Measurements from ENCODE around the gene RETREG1.

Gene RETREG1

GRCh38 chr5:16603295-16603694 is 13.5 kb downstream of the RETREG1 start:
- Histone ChIP-seq H3K9me3 (ENCODE audit: control insufficient read depth, insufficient read depth, low read depth, low read length) (no peaks in the 10 kb centered on the region), H3K4me3 (ENCODE audit: low read depth, low read length) (no peak overlapping the region), H3K4me1 (ENCODE audit: control insufficient read depth, insufficient read depth, low read length) (peaks cover 7% of the 10 kb centered on the region), H3K36me3 (ENCODE audit: control insufficient read depth in 2 of 2, insufficient read depth in 1 of 2, low read length in 2 of 2) (peaks cover 2 to 4% of the 10 kb centered on the region in 2 experiments; a peak in 2 of 3 replicates), H3K27ac (ENCODE audit: extremely low read depth, low read depth, low read length) (no peak overlapping the region)
- POLR2A ChIA-PET = no interaction called here
- TF ChIP-seq ZNF280D (tag by site-specific recombination; IDR thresholded peaks at IDR 0.05) (no peak), ZNF747 (tag by site-specific recombination; IDR thresholded peaks at IDR 0.05) (no peak), ZNF639 (tag by site-specific recombination; IDR thresholded peaks at IDR 0.05) (no peak), GLI4 (tag by site-specific recombination; IDR thresholded peaks at IDR 0.05) (no peak), ZNF596 (tag by site-specific recombination; IDR thresholded peaks at IDR 0.05) (no peak), ZIC2 (tag by site-specific recombination; IDR thresholded peaks at IDR 0.05) (peak; percentile 84), RBAK (tag by site-specific recombination; IDR thresholded peaks at IDR 0.05) (no peak), GLIS1 (tag by site-specific recombination; IDR thresholded peaks at IDR 0.05) (peak; percentile 87), PRDM10 (tag by site-specific recombination; IDR thresholded peaks at IDR 0.05) (no peak), ZNF174 (tag by site-specific recombination; IDR thresholded peaks at IDR 0.05) (no peak), ZFP37 (tag by site-specific recombination; IDR thresholded peaks at IDR 0.05) (no peak), ZNF518A (tag by site-specific recombination; conservative IDR thresholded peaks at IDR 0.05; ENCODE audit: low read depth) (no peak), ZBTB44 (tag by site-specific recombination; IDR thresholded peaks at IDR 0.05) (no peak), ZNF549 (tag by site-specific recombination; IDR thresholded peaks at IDR 0.05) (no peak)
- CTCF ChIA-PET = interaction anchor here (0.5 kb wide), 1 partner anchor 260 kb away, joined by 4 read pairs; no protein-coding TSS in a partner anchor
